Psoas muscle (tissue), 8 donors: ENCODE measurements around the gene KCNV2. TPM values are rescaled to one million over a fixed set of nuclear protein-coding genes. Genes with fewer than 3 reads are reported as not detected.

ENCODE experiments used
- ATAC-seq, 4 donors: fragments of 200-7000 bp; cut with Tn5 transposase; one replicate each; pipeline ENCODE4 v1.9.1; 2020; ENCODE audit warnings: moderate library complexity in 3 of 4, mild to moderate bottlenecking in 2 of 4
- DNase-seq, 2 donors: peaks; one replicate each; pipeline ENCODE4 v3.0.0-alpha.2; 2020
- H3K27ac ChIP-seq: fragments of 200-600 bp; one replicate; pipeline ENCODE4 v1.8.0; 2022
- H3K27me3 ChIP-seq, 3 donors: fragments of 200-600 bp in 1 of 3; one replicate each; pipeline versions ENCODE4 v1.6.1 to v1.8.0; 2013 to 2022; ENCODE audit warnings: low read length in 2 of 3, mild to moderate bottlenecking in 2 of 3, moderate library complexity in 1 of 3; ENCODE audit not compliant: insufficient read depth in 3 of 3
- H3K36me3 ChIP-seq, 2 donors: fragments of 200-600 bp in 1 of 2; one replicate each; pipeline versions ENCODE4 v1.6.1 to v1.8.0; 2013 to 2022; ENCODE audit warnings: low read depth in 1 of 2, mild to moderate bottlenecking in 1 of 2, moderate library complexity in 1 of 2; ENCODE audit not compliant: insufficient read depth in 1 of 2
- H3K4me1 ChIP-seq: fragments of 200-600 bp; one replicate; pipeline ENCODE4 v1.8.0; 2022
- H3K4me3 ChIP-seq: fragments of 200-600 bp; one replicate; pipeline ENCODE4 v1.8.0; 2022; ENCODE audit warnings: mild to moderate bottlenecking
- H3K9me3 ChIP-seq: fragments of 200-600 bp; one replicate; pipeline ENCODE4 v1.8.0; 2022
- CTCF ChIP-seq: fragments of 200-600 bp; IDR thresholded peaks from one replicate; pipeline ENCODE4 v1.8.0; 2022; ENCODE audit warnings: antibody characterized with exemption
- WGBS, 3 donors: extraction: QIAGEN DNeasy Blood & Tissue Kit; methylation state at CpG; one replicate each; pipeline versions ENCODE4 v1.1.6 to v1.1.7; 2013; 5-methylcytosine and 5-hydroxymethylcytosine counted together
- intact Hi-C, 2 donors: fragments of 100-400 bp; cut with DNase I; formaldehyde crosslinking; loops; one replicate each; pipeline versions ENCODE4 v1.11.0 to v1.14.2; 2022
- polyA plus RNA-seq, 3 donors: library from polyadenylated mRNA; stranded (reverse); fragments of 200-250 nt; gene quantifications; one replicate each; pipeline ENCODE4 v1.2.3, GENCODE V29; 2013
- total RNA-seq, 4 donors: library from RNA; stranded (reverse); fragmentation: NEBNext Ultra II Directional in 2 of 4; extraction: Animal tissue kit (Norgen Biotek cat#: 25700) in 2 of 4; gene quantifications; one replicate each; pipeline versions ENCODE4 v1.2.1 to v1.2.4, GENCODE V29; 2021 to 2023
- donor health status: healthy with polysubstance abuse.
- donor health status: DM: no; HTN: no; CAD: no; lungs with moderate emphysema.
- donor health status: Bipolar disorder and iron deficiency.
- donor health status: healthy.
- donor health status: DM: yes; HTN: yes; CAD: no.
- donor health status: DM: no; HTN: no; CAD: no.
- donor health status: DM: no; HTN: no; CAD: no.
- donor health status: DM: yes; HTN: yes; CAD: no.

KCNV2 gene
- total and polyA plus RNA-seq, 7 donors = not detected

- TF ChIP-seq CTCF = no peak
- intact Hi-C loops = no loop called here
- DNase-seq = no peak
- Histone ChIP-seq H3K4me3 (no peak overlapping the region), H3K4me1 (no peaks in the 10 kb centered on the region), H3K27ac (no peak overlapping the region), H3K9me3 (no peaks in the 10 kb centered on the region), H3K27me3 (no peaks in the 10 kb centered on the region), H3K36me3 (no peaks in the 10 kb centered on the region)
- 36 to 83% (median 46%) methylated on average over 4 of the region's 4 CpGs for WGBS, 3 donors
- ATAC-seq = no peak
Observed at GRCh38 chr9:2761424-2761823, 44.1 kb downstream of the KCNV2 start.

- H3K36me3 ChIP-seq = peaks cover under 1 to 14% of the 10 kb centered on the region in 2 donors
- intact Hi-C loops = no loop called here
- no peak for ATAC-seq
- H3K4me3 ChIP-seq = no peak overlapping the region
- no peak overlapping the region for H3K27ac ChIP-seq
- H3K9me3 ChIP-seq = no peaks in the 10 kb centered on the region
- DNase-seq = no peak
- no peak for TF ChIP-seq CTCF
- H3K4me1 ChIP-seq = no peaks in the 10 kb centered on the region
- 90 to 93% (median 93%) methylated on average over 4 of the region's 4 CpGs for WGBS, 3 donors
- no peaks in the 10 kb centered on the region for H3K27me3 ChIP-seq
Observed at GRCh38 chr9:2764353-2764752, 47.0 kb downstream of the KCNV2 start.

GRCh38 chr9:2765250-2765880 lies 48.1 kb downstream of the KCNV2 start:
- DNase-seq (no peak), ATAC-seq (no peak)
- H3K27ac ChIP-seq = no peak overlapping the region
- intact Hi-C loops = no loop called here
- H3K9me3 ChIP-seq = no peaks in the 10 kb centered on the region
- peaks cover 3 to 20% of the 10 kb centered on the region in 2 donors for H3K36me3 ChIP-seq
- no peaks in the 10 kb centered on the region for H3K4me1 ChIP-seq
- 74 to 79% (median 76%) methylated on average over 4 of the region's 4 CpGs for WGBS, 3 donors
- no peaks in the 10 kb centered on the region for H3K27me3 ChIP-seq
- H3K4me3 ChIP-seq = no peak overlapping the region
- TF ChIP-seq CTCF = no peak

GRCh38 chr9:2767800-2768677 lies 50.7 kb downstream of the KCNV2 start:
- TF ChIP-seq CTCF = no peak

More at GRCh38 chr9:2767800-2768677, 50.7 kb downstream of the KCNV2 start:
- Histone ChIP-seq H3K27ac (no peak overlapping the region), H3K9me3 (peaks cover 3% of the 10 kb centered on the region), H3K4me3 (no peak overlapping the region), H3K27me3 (no peaks in the 10 kb centered on the region), H3K4me1 (no peaks in the 10 kb centered on the region), H3K36me3 (peaks cover 5 to 31% of the 10 kb centered on the region in 2 donors)
- WGBS, 3 donors = 75 to 85% (median 84%) methylated on average over 7 of the region's 7 CpGs
- intact Hi-C loops = no loop called here
- ATAC-seq (no peak), DNase-seq (no peak)
